ENCODE measurements around the gene COPS7B.

GRCh38 chr2:231854616-231855125 lies 68.4 kb downstream of the COPS7B start:
- no peak for TF ChIP-seq GATA2 (IDR thresholded peaks at IDR 0.05; ENCODE audit: low read depth, low read length)
- no peak for TF ChIP-seq GATA3 (IDR thresholded peaks at IDR 0.05; ENCODE audit: low read depth, low read length)
